ENCODE measurements around the gene C16orf54.
A peak's percentile ranks its signal among the peaks of the same experiment; 100 is the strongest.
"Not testable (repeated sequence)": the region's sequence is repeated elsewhere in the genome, so short reads cannot be mapped to it uniquely, and the experiment has no call there.

Gene C16orf54, protein sequence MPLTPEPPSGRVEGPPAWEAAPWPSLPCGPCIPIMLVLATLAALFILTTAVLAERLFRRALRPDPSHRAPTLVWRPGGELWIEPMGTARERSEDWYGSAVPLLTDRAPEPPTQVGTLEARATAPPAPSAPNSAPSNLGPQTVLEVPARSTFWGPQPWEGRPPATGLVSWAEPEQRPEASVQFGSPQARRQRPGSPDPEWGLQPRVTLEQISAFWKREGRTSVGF

DNA sequence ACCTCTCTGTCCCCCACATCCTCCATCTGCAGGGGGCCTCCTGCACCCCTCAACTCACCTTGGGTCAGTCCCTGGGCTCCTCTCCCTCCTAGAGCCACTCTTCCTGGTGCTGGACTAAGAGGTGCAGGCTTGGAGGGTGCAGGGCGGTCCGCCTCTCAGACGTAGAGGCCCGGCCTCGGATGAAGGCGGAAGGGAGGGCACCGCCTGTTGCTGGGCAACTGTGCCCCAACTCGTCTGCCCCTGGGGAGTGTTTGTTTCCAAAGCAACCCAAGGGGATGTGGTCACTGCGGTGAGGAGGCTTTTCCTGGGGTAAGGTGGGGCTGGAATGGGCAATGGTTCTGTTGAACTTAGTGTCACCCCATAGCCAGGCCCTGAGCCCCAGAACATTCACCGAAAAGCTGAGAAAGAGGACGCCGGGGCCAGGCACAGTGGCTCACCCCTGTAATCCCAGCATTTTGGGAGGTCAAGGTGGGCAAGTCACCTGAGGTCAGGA is at the start of gene C16orf54:
C16orf54 (minus strand) TSS at position 138 of the 493 bp plus-strand sequence. CDS start 1,039 bp downstream, outside the sequence.
- ATAC-seq (peak; percentile 93), DNase-seq (peak; percentile 90)
- H3K27ac Mint-ChIP-seq: peak within 1 kb of the TSS; percentile 97
- peak within 1 kb of the TSS; percentile 96 for H3K4me3 Mint-ChIP-seq
- peaks cover 68% of the 10 kb centered on the region for H3K4me1 Mint-ChIP-seq
- peaks cover 2% of the 10 kb centered on the region for H3K27me3 Mint-ChIP-seq
- no peaks in the 10 kb centered on the region for H3K9me3 Mint-ChIP-seq
- peaks cover 22% of the 10 kb centered on the region for H3K36me3 Mint-ChIP-seq (ENCODE audit: low read depth)

GRCh38 chr16:29794231-29794710 is 48.5 kb upstream of the C16orf54 start:
- Mint-ChIP-seq H3K9me3 (no peaks in the 10 kb centered on the region), H3K36me3 (ENCODE audit: low read depth) (peaks cover 67% of the 10 kb centered on the region), H3K4me3 (no peak overlapping the region), H3K4me1 (peaks cover 36% of the 10 kb centered on the region), H3K27ac (no peak overlapping the region), H3K27me3 (no peaks in the 10 kb centered on the region)
- ATAC-seq: no peak
- DNase-seq: no peak

DNA sequence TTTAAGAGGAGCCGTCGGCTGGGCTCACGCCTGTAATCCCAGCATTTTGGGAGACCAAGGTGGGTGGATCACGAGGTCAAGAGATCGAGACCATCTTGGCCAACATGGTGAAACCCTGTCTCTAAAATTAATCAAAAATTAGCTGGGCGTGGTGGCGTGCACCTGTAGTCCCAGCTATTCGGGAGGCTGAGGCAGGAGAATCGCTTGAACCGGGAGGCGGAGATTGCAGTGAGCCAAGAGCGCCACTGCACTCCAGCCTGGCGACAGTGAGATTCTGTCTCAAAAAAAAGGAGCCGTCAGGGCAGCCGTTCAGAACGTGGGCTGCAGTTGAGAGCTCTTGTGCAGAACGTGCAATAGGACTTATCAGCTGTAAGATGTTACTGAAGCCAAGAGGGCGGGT is 47.4 kb upstream of the C16orf54 start:
- ATAC-seq, H3K27ac Mint-ChIP-seq, H3K4me3 Mint-ChIP-seq, H3K27me3 Mint-ChIP-seq, DNase-seq, H3K9me3 Mint-ChIP-seq: not testable (repeated sequence)
- H3K4me1 Mint-ChIP-seq: peaks cover 39% of the 10 kb centered on the region
- peaks cover 58% of the 10 kb centered on the region for H3K36me3 Mint-ChIP-seq (ENCODE audit: low read depth)

DNA sequence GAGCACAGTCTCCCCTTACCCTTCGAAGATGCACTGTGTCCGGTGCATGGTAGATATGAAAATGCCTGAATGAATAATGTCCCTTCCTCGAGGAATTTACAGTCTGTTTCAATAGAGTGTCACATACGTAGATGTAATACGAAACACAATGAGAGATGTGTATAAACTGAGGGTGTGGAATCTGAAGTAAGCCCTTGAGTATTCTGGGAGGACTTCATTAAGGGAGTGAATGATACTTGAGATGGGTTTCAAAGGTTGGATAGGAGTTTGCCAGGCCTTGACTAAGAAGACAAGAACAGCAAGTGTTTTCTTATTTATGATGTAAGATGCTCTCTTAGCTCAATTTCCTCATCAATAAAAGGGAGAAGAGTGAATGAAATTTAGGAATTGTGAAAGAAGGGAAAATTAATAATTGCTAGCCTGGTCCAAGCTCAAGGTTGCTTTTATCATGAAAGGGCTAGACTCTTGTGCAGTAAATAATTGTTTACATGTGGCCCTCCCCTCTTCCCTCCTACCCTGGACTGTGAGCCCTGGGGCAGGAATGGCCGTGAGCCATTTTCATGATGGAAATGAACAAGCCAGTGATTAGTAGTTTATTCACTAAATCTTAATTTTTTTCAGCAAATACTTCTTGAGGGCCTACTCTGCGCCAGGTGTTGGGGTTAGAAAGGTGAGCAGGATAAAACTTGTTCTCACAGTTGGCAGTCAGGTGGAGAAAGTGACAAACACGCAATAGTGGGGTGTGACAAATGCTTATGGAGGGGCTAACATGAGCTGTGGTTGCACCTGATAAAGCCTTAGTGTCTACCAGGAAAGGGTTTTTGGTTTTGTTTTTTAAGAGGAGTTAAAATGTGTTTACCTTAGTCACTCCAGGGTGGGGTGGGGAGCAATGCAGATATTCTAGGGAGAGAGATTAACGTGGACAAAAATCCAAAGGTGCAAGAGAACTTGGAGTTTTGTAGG is 46.3 kb upstream of the C16orf54 start:
- Mint-ChIP-seq H3K4me3 (peak overlapping the region; percentile 98), H3K27me3 (no peaks in the 10 kb centered on the region), H3K27ac (peak overlapping the region; percentile 97), H3K36me3 (ENCODE audit: low read depth) (peaks cover 49% of the 10 kb centered on the region), H3K4me1 (peaks cover 39% of the 10 kb centered on the region), H3K9me3 (no peaks in the 10 kb centered on the region)
- DNase-seq (no peak), ATAC-seq (no peak)

GRCh38 chr16:29790949-29791844 is 45.4 kb upstream of the C16orf54 start:
- ATAC-seq: peak; percentile 27

GRCh38 chr16:29790183-29790948 is 44.6 kb upstream of the C16orf54 start, which contains the start of gene KIF22:
KIF22 (plus strand) TSS chr16:29790751; CDS start chr16:29790760, 9 bp downstream.
- peak within 1 kb of the TSS; percentile 97 for H3K27ac Mint-ChIP-seq
- peaks cover 42% of the 10 kb centered on the region for H3K4me1 Mint-ChIP-seq
- peak within 1 kb of the TSS; percentile 98 for H3K4me3 Mint-ChIP-seq
- DNase-seq (peak; percentile 100), ATAC-seq (peak; percentile 96)
- no peaks in the 10 kb centered on the region for H3K9me3 Mint-ChIP-seq
- peaks cover 35% of the 10 kb centered on the region for H3K36me3 Mint-ChIP-seq (ENCODE audit: low read depth)
- no peaks in the 10 kb centered on the region for H3K27me3 Mint-ChIP-seq

More at GRCh38 chr16:29790949-29791844, 45.4 kb upstream of the C16orf54 start:
- Mint-ChIP-seq H3K36me3 (ENCODE audit: low read depth) (peaks cover 40% of the 10 kb centered on the region), H3K4me1 (peaks cover 39% of the 10 kb centered on the region), H3K9me3 (no peaks in the 10 kb centered on the region), H3K27ac (peak overlapping the region; percentile 97), H3K4me3 (peak overlapping the region; percentile 98), H3K27me3 (no peaks in the 10 kb centered on the region)
- no peak for DNase-seq

- ATAC-seq (no peak), DNase-seq (no peak)
- peak overlapping the region; percentile 98 for H3K4me3 Mint-ChIP-seq
- H3K27me3 Mint-ChIP-seq: no peaks in the 10 kb centered on the region
- peaks cover 46% of the 10 kb centered on the region for H3K4me1 Mint-ChIP-seq
- H3K36me3 Mint-ChIP-seq (ENCODE audit: low read depth): peaks cover 33% of the 10 kb centered on the region
- H3K27ac Mint-ChIP-seq: peak overlapping the region; percentile 97
- no peaks in the 10 kb centered on the region for H3K9me3 Mint-ChIP-seq
Measured at GRCh38 chr16:29789775-29790182, 44.0 kb upstream of the C16orf54 start.

DNA sequence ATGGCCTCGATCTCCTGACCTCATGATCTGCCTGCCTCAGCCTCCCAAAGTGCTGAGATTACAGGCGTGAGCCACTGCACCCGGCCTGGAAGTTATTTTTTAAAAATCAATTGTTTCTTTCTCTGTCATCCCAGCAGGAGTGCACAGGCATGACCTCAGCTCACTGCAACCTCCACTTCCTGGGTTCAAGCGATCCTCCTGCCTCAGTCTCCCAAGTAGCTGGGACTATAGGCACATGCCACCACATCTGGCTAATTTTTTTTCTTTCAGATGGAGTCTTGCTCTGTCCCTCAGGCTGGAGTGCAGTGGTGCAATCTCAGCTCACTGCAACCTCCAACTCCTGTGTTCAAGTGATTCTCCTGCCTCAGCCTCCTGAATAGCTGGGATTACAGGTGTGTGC is 41.4 kb upstream of the C16orf54 start:
- H3K27me3 Mint-ChIP-seq, H3K9me3 Mint-ChIP-seq, DNase-seq, H3K4me3 Mint-ChIP-seq, ATAC-seq, H3K27ac Mint-ChIP-seq: not testable (repeated sequence)
- peaks cover 46% of the 10 kb centered on the region for H3K4me1 Mint-ChIP-seq
- peaks cover 16% of the 10 kb centered on the region for H3K36me3 Mint-ChIP-seq (ENCODE audit: low read depth)

DNA sequence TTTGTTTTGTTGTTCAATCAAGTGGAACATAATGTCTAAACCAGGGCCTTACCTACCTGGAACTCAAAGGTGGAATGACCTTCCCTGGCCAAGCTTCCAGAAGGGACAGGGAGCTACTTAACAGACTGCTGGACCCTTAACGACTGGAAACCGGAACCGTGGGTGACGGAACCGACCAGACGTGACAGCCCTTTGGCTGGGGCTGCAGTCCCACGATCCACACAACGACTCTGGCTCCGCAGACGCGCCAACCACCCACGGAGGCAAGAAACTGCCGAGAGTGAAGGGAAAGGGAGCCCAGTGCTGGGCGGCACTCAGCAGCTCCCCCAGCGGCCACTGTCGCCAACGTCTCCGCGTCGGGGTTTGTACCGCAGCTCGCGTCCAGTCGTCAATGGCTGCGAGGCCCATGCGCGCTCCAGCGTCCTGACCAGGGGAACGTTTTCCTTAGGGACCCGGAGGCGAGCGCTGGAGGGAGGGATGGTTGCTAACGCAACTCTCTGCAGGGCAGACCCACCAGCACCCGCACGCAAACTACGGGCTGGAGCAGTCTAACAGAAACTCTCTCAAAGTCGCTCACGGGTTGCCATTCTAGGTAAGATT is 39.2 kb upstream of the C16orf54 start:
- H3K27me3 Mint-ChIP-seq: no peaks in the 10 kb centered on the region
- peak overlapping the region; percentile 54 for H3K4me3 Mint-ChIP-seq
- peak; percentile 86 for DNase-seq
- H3K36me3 Mint-ChIP-seq (ENCODE audit: low read depth): no peaks in the 10 kb centered on the region
- ATAC-seq: peak; percentile 81
- H3K27ac Mint-ChIP-seq: peak overlapping the region; percentile 54
- H3K4me1 Mint-ChIP-seq: peaks cover 35% of the 10 kb centered on the region
- no peaks in the 10 kb centered on the region for H3K9me3 Mint-ChIP-seq

DNA sequence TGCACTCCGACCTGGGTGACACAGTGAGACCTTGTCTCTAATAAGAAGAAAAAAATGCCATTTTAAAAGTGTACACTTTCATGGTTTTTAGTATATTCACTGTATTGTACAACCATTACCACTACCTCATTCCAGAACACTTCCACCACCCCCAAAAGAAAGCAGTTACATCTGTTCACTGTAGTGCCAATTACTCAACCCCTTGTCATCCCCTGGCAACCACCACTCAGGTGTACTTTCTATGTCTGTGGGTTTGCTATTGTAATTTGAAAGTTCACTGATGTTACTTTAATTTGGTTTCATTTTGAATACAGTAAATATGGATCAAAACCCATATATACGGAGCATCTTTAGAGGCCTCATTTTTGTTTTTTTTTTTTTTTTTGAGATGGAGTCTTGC is 38.4 kb upstream of the C16orf54 start:
- ATAC-seq: peak; percentile 92
- H3K27me3 Mint-ChIP-seq: no peaks in the 10 kb centered on the region
- H3K36me3 Mint-ChIP-seq (ENCODE audit: low read depth): no peaks in the 10 kb centered on the region
- DNase-seq: no peak
- no peaks in the 10 kb centered on the region for H3K9me3 Mint-ChIP-seq
- H3K27ac Mint-ChIP-seq: no peak overlapping the region
- no peak overlapping the region for H3K4me3 Mint-ChIP-seq
- peaks cover 32% of the 10 kb centered on the region for H3K4me1 Mint-ChIP-seq

DNA sequence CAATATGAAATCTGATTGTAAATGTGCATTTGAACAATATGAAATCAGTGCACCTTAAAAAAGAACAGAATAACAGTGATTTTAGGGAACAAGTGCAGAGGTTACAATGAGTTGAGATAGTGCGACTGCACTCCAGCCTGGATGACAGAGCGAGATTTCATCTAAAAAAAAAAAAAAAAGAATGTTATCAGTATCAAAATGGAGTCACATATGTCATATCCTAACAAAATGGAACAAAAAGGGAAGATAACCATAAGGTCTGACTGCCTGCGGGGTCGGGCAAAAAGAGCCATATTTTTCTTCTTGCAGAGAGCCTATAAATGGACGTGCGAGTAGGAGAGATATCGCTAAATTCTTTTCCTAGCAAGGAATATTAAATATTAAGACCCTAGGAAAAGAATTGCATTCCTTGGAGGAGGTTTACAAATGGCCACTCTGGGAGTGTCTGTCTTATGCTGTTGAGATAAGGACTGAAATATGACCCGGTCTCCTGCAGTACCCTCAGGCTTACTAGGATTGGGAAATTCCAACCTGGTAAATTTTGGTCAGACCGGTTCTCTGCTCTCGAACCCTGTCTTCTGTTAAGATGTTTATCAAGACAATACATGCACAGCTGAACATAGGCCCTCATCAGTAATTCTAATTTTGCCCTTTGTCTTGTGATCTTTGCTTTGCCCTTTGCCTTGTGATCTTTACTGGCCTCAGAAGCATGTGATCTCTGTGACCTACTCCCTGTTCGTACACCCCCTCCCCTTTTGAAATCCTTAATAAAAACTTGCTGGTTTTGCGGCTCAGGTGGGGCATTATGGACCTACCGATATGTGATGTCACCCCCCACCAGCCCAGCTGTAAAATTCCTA is 37.5 kb upstream of the C16orf54 start:
- peaks cover 29% of the 10 kb centered on the region for H3K4me1 Mint-ChIP-seq
- H3K4me3 Mint-ChIP-seq; H3K27ac Mint-ChIP-seq; ATAC-seq; H3K36me3 Mint-ChIP-seq (ENCODE audit: low read depth); H3K9me3 Mint-ChIP-seq; H3K27me3 Mint-ChIP-seq; DNase-seq: not testable (repeated sequence)

DNA sequence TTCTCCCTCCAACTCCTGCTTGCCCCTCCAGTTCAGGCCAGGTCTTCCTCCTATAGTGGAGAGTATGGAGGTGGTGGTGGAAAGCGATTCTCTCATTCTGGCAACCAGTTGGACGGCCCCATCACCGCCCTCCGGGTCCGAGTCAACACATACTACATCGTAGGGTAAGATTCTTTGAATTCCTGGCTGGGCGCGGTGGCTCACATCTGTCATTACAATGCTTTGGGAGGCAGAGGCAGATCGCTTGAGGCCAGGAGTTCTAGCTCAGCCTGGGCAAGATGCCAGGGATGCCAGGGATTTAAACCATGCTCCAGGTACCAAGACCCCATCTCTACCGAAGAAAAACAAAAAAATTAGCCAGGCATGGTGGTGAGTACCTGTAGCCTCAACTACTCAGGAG is 33.7 kb upstream of the C16orf54 start:
- Mint-ChIP-seq H3K4me3 (no peak overlapping the region), H3K27me3 (no peaks in the 10 kb centered on the region), H3K36me3 (ENCODE audit: low read depth) (no peaks in the 10 kb centered on the region), H3K4me1 (peaks cover 20% of the 10 kb centered on the region), H3K9me3 (no peaks in the 10 kb centered on the region), H3K27ac (no peak overlapping the region)
- no peak for ATAC-seq
- no peak for DNase-seq

Measured in activated naive CD8-positive, alpha-beta T cell treated with anti-CD3 and anti-CD28 coated beads, Interleukin-2, amount 50 U/mL, for 24 hours (primary cell).